HG02973 (cell line): ENCODE measurements around the gene SPPL2B.

Source experiments
- ATAC-seq: cut with Tn5 transposase; IDR thresholded peaks from one replicate; pipeline ENCODE4 v1.9.1; 2021; ENCODE audit warnings: moderate library complexity; ENCODE audit not compliant: unreplicated experiment

SPPL2B gene

GRCh38 chr19:2353159-2353886 is 24.8 kb downstream of the SPPL2B start:
- ATAC-seq: no peak

GRCh38 chr19:2353887-2354592 is 25.6 kb downstream of the SPPL2B start:
- no peak for ATAC-seq

GRCh38 chr19:2354670-2355069 is 26.2 kb downstream of the SPPL2B start:
- ATAC-seq: no peak

- ATAC-seq: no peak
These were observed 26.9 kb downstream of the SPPL2B start for GRCh38 chr19:2355168-2356035.

GRCh38 chr19:2356036-2356646 is 27.7 kb downstream of the SPPL2B start:
- no peak for ATAC-seq

GRCh38 chr19:2357279-2358206 is 29.1 kb downstream of the SPPL2B start:
- ATAC-seq: no peak

- ATAC-seq: no peak
These were observed 30.2 kb downstream of the SPPL2B start for GRCh38 chr19:2358548-2359173.

GRCh38 chr19:2359992-2360685 is 31.7 kb downstream of the SPPL2B start, which contains the start of gene TMPRSS9:
TSS of gene TMPRSS9 (plus strand) at chr19:2360265. CDS start at chr19:2389786, 29,521 bp downstream.
- no peak for ATAC-seq

GRCh38 chr19:2360833-2361232 is 32.3 kb downstream of the SPPL2B start:
- ATAC-seq: no peak

GRCh38 chr19:2361246-2362045 is 33.0 kb downstream of the SPPL2B start:
- ATAC-seq: no peak

- no peak for ATAC-seq
These were observed 33.8 kb downstream of the SPPL2B start for GRCh38 chr19:2362046-2362969.

GRCh38 chr19:2362970-2363300 is 34.5 kb downstream of the SPPL2B start:
- ATAC-seq: no peak

GRCh38 chr19:2363419-2363818 is 34.9 kb downstream of the SPPL2B start:
- no peak for ATAC-seq

GRCh38 chr19:2365201-2365970 is 36.9 kb downstream of the SPPL2B start:
- no peak for ATAC-seq

GRCh38 chr19:2371656-2372055 is 43.2 kb downstream of the SPPL2B start:
- ATAC-seq: no peak

GRCh38 chr19:2372076-2372612 is 43.7 kb downstream of the SPPL2B start:
- no peak for ATAC-seq
